GM19463 (cell line): ENCODE data around the gene PRDM16.

Experiments used
- ATAC-seq: cut with Tn5 transposase; IDR thresholded peaks from one replicate; pipeline ENCODE4 v1.9.1; 2021; ENCODE audit warnings: mild to moderate bottlenecking, moderate library complexity; ENCODE audit not compliant: unreplicated experiment

The PRDM16 gene

GRCh38 chr1:3417934-3418333 lies 348.9 kb downstream of the PRDM16 start:
- no peak for ATAC-seq

- ATAC-seq, result no peak
Measured at GRCh38 chr1:3418600-3418999, 349.6 kb downstream of the PRDM16 start.

- ATAC-seq, result no peak
Measured at GRCh38 chr1:3419415-3420204, 350.6 kb downstream of the PRDM16 start.

- no peak for ATAC-seq
Measured at GRCh38 chr1:3420218-3420951, 351.4 kb downstream of the PRDM16 start.

- no peak for ATAC-seq
Measured at GRCh38 chr1:3422638-3423037, 353.6 kb downstream of the PRDM16 start.

GRCh38 chr1:3423245-3423829 lies 354.3 kb downstream of the PRDM16 start:
- no peak for ATAC-seq

GRCh38 chr1:3423896-3424611 lies 355.1 kb downstream of the PRDM16 start:
- ATAC-seq, result no peak

- no peak for ATAC-seq
Measured at GRCh38 chr1:3425486-3426215, 356.6 kb downstream of the PRDM16 start.

GRCh38 chr1:3426956-3427535 lies 358.0 kb downstream of the PRDM16 start:
- ATAC-seq, result no peak

- no peak for ATAC-seq
Measured at GRCh38 chr1:3427711-3428704, 359.0 kb downstream of the PRDM16 start.

GRCh38 chr1:3428899-3429298 lies 359.9 kb downstream of the PRDM16 start:
- no peak for ATAC-seq

GRCh38 chr1:3429320-3429719 lies 360.3 kb downstream of the PRDM16 start:
- no peak for ATAC-seq

- ATAC-seq, result no peak
Measured at GRCh38 chr1:3429766-3430165, 360.8 kb downstream of the PRDM16 start.

GRCh38 chr1:3430406-3430805 lies 361.4 kb downstream of the PRDM16 start:
- no peak for ATAC-seq

- ATAC-seq, result no peak
Measured at GRCh38 chr1:3430820-3431219, 361.8 kb downstream of the PRDM16 start.

- no peak for ATAC-seq
Measured at GRCh38 chr1:3431266-3431665, 362.3 kb downstream of the PRDM16 start.

GRCh38 chr1:3431686-3432085 lies 362.7 kb downstream of the PRDM16 start:
- no peak for ATAC-seq

GRCh38 chr1:3432306-3432705 lies 363.3 kb downstream of the PRDM16 start:
- ATAC-seq, result no peak

GRCh38 chr1:3433076-3433475 lies 364.1 kb downstream of the PRDM16 start:
- ATAC-seq, result no peak
